Measurements from ENCODE around the gene DCHS2.

DCHS2 gene

DNA sequence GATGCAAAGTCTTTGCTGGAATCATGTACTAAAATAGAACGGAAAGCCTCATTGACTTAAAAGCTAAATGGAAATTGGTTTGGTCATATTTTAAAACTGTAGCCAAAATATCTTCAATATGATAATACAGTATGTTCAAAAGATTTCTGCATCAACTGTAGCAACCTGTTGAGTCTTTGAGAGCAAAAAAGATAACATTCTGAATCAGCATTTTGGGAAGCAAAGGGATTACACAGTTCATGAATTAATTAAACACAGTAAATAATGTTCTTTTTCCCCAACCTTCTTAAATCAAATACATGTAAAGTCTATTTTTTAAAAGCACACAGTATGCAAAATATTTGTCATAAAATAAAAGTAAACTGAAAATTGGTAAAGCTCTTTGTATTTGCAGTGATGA, 50.5 kb downstream of the DCHS2 start:
- no peak for DNase-seq

DNA sequence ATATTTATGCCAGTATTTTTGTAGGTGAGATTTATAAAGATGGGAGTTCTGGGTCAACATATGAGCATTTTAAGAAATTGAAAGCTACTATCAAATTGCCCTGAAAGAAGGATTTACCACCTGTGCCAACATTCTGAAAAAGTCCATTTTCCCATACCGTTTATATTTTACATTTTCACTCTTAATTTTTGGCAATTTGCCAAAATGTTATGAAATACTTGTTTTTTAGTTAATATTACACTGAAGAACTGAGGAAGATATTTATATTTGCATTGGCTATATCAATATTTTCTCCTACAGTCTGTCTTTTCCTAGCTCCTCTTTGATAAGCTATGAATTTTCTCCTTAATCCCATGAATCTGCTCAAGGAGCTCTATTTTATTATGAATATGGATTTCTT, 52.4 kb downstream of the DCHS2 start:
- no peak for DNase-seq

DNA sequence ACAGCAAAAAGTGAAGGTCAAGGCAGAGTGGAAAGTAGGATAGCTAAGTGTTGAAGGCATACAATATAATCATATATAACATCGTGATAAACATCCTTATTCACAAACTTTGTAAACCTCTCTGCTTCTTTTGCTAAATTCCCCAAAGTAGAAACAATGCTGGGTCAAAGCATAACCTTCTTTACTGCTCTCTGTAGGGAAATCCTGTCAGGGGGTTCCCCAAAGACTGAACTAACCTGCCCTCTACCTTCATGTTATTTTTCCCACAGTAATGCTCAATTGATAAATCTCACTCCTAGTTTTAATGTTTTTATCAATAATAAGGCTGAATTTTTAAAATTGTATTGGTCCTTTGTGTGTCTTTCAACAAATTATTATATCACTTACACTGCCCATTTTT, 55.7 kb downstream of the DCHS2 start:
- no peak for DNase-seq

DNA sequence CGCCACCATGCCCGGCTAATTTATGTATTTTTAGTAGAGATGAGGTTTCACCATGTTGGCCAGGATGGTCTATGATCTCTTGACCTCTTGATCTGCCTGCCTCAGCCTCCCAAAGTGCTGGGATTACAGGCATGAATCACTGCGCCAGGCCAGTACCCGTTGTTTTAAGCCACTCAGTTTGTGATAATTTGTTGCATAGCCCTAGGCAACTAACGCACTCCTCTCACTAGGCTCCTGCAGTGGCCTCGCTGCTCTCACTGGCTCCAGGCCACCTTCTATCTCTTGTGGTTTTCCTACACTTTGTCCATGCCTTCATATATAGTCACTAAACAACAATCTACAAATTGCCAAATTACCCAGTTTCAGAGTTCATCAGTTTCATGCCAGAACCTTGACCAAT, 58.1 kb downstream of the DCHS2 start:
- no peak for DNase-seq

DNA sequence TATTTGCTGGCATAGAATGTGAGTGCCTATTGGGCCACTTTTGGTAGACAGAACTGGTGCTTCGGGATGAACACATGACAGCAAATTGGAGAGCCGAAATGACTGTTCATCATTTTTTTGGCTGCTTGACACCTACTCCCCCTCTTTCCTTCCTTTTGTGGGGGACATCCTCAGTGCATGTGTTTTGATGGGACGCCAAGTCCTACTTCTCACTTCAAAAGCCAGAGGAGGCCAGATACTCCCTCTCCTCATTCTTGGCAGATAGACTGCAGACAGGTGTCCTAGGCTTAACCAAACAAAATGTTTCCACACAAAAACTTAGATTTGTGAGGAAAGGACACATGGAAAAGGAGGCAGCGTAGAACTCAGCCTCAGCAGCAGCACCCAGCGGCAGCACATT, 62.4 kb downstream of the DCHS2 start:
- DNase-seq: no peak

DNA sequence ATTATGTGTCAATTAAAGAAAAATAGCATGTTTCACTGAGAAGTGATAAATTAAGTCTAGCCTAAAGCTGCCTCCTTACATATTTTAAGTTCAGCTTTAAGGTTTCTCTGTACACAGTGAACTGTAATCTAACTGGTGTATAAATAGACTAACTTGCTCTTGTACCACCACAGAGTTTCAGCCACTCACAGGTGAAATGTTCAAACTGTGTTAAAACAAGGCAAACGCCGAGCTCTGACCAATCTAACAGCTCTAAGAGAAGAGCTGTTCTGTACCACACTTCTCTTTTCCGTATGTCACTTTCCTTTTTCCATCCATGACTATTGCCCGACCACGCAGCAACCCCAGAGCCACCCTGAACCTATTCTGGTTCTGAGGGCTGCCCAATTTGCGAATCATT, 64.5 kb downstream of the DCHS2 start:
- no peak for DNase-seq

DNA sequence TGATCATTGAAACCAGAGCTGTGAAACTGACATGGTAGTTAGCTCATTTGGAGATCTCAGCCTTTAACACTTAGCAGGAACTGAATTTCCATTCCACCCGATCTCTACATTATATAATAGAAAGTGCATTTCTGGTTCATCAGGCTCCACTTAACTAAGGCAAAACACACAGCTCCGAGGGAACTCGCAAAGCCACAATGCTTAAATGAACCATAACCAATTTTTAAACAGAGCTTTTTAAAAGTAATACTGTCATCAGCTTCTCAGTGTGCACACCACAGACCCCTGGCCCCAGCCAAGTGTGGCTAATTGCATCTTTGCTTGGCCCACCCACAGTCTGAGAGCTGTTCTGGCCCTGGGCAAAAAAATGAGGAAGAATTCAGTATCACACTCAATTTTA, 66.1 kb downstream of the DCHS2 start:
- DNase-seq: no peak

DNA sequence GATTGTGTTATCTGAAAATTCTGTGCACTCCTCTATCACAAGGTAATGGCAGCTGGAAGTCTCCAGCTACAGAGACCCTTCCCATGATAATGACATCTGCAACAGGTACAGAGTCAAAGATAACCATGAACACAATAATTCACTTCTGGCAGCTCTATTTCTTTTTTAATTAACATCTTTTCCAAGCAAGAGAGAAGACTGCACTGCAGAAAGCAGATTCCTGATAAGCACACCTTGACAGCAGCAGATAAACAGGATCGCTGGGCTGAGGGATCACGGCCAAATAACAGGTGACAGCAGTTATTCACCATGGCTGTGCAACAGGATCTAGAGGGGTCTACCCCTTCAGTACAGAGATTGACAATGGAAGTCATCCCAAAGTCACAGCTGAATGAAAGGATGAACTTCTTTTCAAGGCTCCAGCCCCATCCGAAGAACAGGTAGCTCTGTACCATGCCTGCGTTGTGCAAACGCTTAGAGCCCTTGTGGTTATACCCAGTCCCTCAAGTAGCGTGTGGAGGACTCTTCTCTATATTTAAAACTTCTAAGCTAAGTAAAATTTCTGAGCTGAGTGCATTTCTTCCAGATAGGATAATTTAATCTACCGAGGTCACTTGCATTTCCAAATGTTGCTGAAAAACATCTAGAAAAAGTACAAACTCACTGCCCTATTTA, 66.7 kb downstream of the DCHS2 start:
- DNase-seq: no peak

DNA sequence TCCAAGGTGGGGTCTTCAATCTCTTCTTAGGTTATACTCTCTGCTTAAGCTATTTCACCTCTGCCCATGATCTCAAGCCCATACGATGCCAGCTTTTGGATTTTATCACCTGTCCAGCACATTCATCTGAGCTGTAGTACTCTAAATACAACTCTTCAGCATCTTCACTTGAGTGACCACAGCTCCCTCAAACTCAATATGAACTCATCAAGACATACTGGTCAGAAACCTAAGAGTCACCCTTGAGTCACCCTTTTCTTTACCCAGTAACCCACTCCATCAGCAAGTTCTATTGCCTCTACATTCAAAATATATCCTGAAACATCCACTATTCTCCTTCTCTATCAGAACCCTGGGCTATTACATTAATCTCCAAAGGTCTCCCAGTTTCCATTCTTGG, 69.4 kb downstream of the DCHS2 start:
- no peak for DNase-seq

DNA sequence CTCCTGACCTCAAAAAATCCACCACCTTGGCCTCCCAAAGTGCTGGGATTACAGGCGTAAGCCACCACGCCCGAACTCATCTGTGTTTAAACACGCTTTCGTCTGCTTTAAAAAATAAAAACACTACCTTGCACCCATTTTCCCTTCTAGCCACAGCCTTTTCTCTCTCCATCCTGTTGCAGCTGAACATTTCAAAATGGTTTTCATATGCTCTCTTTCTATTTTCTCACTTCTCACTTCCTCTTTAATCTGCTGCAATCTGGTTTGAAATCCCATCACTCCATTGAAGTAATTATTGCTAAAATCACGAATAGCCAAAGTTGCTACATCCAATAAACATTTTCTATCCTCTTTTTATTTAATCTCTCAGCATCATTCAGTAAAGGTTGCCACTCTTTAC, 70.0 kb downstream of the DCHS2 start:
- DNase-seq: no peak

DNA sequence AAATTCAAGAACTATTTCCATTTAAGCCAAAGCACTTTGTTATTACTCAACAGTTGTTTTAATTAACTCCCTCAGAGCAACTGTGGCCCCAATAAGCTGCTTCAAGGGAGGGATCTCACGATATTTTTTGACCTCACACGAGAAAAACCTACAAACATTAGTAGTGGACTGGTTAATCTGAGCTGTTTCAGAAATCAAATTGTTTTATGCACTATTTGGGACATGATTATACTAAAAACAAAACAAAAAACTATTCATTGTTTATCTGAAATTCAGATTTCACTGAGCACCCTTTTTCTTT, 74.3 kb downstream of the DCHS2 start:
- no peak for DNase-seq

DNA sequence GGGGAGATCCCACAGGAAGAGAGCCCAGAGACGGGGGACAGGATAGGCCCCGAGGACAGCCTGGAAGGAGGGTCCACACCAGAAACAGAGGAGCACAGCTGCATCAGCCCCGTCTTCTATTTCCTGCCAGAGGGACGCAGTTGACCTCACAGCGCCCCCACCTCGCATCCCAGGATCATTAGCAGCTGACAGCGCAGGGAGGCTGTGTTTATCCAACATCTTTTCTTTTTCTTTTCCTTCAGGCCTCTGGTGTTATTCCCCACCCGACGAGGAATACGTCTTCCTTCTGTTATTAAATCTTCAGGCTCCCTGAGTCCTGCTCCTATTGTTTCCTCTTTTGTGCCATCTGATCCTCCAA, 75.4 kb downstream of the DCHS2 start:
- no peak for DNase-seq

DNA sequence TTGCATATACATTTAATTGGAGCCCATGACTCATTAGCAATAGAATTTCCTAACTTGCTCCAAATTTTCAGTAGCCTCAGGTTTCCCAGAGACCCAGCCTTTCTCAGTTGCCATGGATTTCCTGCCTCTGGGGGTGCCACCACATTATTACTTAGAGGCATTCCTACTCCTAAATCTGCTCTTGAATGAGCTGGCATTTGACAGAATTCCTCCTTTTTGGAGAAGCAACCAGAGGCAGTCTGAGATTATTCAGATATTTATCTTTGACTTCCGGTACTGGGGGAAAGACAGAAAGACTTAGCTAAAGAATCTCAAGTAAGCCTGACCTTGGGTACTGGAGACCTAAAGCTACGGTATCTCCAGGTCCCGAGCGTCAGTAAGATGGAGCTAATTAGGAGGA, 76.3 kb downstream of the DCHS2 start:
- no peak for DNase-seq

DNA sequence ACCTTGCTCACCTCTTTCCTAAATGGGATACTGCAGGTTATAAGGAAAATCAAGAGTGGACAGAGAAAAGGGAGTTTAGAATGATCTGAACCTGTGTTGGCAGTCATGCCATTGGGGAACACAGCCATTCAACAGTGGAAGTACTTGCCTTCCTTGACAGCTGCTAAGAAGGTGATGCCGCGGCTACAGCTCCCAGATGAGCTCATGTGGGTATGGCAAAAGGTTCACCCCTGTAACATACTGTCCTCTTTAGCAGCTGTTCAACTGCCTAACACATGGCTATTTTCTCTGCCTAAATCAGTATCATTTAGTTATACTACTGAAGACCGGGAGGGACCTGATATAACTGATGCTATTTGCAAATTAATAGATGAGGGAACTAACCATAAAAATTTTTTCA, 76.8 kb downstream of the DCHS2 start:
- DNase-seq: no peak

DNA sequence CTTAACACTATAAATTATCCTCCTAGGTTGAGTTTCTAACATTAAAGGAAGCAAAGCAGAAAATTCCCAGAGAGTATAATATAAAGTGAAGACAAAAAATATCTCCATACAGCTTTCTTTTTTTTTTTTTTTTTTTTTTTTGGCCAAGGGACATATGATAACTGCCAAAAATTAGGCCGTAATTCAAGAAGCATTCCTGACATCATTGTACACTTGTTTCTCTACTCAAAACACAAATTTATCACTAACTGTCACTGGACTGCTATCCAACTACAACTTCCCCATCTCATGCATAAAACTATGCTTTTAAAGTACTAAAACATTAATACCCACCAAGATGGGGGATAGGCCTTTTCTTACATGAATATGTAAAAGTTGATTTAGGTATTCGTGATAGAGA, 77.2 kb downstream of the DCHS2 start:
- DNase-seq: no peak

DNA sequence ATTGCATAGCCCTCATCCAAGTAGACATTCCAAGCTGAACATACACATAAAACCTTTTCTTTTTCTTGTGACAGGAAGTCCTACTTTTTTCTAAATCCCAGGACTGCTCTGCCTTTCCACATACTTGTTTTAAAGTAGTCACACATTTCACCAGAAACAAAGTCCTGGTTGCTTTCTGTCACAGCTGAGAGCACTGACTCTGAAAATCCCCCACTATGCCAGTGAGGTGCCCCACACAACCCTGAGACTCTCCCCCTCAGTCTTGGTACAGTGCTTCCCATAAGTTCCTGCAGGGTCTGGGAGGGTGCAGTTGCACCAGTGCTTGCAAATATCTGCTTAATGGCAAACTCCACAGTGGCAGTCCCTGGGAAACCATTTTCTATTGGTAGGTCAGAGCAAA, 84.2 kb downstream of the DCHS2 start:
- DNase-seq: no peak

DNA sequence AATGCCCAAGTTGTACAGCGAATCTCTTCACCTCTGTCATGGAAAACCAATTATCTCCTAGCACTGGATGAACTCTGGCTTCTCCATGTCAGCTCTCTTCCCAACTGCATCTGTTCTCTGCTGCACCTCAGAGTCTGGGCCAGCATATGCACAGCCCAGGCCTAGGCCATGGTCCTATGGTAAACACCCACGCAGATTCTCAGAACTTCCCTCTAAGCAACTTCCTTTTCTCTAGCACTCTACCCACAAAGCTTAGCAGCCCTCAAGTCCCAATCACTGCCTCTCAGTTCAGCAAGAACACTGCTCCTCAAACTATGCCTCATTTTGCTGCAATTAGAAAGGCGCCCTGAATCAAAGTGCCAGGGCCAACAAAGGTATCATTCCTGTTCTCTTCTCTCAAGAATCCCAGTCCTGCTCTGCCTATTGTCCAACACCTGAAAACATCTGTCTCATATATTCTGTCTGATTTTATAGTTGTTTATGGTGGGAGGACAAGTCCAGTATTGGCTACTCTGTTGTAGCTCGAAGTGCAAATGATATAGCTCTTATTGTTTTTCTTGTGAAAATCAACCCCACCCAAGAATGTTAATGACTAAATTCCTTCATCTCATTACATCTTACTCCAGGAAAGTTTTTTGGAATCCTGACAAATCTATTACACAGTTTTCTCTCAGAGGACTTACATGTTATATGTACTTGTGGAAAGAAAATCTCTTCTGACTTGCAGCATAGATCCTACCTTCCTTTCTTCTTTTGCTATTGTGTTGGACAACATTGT, 85.4 kb downstream of the DCHS2 start:
- peak; percentile 14 for DNase-seq

DNA sequence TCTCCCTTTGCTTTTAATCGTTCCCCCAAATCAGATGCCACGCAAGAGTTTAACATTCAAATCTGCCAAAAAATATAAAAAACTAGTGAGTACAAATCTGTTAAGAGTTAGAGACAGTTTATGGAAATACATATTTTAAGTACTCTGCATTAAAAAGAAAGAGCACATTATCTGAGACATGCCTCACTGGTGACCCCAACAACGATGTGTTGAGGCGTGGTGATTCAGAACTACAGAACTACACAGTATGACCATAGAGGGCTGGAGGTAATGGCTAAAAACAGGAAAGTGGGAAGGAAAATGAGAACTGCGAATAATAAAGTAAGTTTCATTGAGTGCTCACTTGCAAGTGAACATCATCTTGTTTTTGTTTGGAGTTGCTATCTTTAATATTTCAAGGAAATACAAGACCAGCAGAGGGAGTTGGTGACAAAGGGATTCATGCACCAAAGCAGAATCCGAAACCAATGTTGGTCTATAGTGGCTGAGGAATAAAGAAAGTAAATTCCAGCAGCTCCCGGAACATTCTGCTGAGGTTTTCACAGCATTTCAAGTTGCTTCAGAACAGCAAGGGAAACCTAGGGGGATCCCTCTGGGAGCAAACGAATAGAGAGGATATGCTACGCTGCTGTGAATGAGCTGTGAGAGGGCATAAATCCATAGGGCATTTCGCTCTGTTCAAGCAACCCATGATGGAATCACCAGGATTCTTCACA, 92.2 kb downstream of the DCHS2 start:
- DNase-seq: peak; percentile 12

DNA sequence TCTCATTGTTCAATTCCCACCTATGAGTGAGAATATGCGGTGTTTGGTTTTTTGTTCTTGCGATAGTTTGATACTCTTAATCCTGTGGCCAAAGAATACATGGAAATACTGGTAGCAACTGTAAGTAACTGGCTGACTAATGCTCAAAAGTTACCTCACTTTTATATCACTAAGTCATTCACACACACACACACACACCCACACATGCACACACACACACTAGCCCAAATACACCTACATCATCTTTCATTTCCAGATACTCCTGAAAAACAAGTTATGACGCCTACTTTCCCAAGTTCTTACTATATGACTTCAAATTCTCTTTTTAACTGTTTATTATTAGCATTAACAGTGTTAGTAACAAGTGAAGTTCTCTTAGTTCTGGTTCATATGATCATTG, 101.3 kb downstream of the DCHS2 start:
- no peak for DNase-seq

DNA sequence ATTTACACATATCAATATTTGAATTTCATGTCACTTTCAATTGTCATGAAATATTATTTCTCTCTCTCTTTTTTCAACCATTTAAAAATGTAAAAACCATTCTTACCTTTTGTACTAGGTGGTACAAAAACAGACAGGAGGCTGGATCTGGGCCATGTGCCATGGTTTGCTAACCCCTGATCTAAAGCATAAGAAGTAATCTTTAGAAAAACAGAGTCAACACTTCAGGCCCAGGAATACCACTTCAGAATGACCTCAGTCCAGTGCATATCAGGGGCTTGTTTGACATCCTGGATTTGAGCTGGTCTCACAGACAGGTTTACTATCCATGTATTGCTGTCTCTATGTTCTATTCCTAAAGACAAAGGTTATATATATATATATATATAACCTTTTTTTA, 102.5 kb downstream of the DCHS2 start:
- no peak for DNase-seq

DNA sequence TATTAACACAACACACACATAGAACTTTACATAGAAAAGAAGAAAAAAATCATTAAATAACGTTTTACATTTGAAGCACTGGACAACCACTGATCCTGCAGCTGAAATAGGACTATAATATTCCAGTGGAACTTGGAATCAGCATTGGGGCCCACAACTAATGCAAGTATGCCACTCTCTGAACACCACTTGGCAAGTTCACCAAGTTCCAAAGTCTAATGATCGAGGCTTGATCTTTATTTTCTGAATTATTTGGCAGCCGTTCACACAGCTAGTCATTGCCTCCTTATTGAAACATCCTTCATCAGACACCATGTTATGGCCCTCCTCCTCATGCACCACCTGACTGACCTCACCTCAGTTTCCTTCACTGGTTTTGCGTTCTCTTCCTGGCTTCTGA, 107.6 kb downstream of the DCHS2 start:
- DNase-seq: no peak

DNA sequence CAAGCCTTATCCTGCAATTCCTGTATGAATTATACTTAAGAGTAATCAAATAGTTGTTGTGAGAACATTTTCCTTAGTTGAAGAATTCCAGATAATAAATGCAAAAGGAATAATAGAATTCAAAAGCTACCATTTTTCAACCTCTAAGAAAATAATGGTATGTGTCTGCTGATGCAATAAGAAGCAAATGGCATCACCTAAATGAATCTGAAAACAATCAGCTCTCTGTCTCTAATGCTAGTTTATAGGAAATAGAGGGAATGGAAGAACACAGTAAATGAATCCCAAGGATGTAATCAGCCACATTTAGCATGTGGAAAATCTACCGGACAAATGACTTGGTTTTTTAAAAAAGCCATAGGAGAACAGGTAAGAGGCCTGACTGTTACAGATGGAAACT, 115.1 kb downstream of the DCHS2 start:
- no peak for DNase-seq

DNA sequence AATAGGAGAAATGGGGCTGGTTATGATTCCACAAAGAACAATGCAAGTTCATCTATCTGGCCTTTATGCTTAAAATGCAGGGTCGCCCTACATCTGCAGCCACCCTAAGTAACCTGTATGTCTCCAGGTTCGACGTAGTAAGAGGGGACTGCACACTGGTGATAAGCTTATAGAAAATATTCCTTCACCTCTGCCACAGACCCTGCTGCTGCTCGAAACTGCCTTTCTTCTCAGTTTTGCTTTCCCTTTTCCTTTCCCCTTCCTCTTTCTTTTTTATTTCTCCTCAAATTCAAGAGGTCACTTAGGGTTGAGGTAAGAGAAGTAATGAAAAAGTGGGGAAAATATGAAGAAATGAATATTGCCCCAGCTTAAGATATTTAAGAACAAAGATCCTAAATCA, 123.5 kb downstream of the DCHS2 start:
- no peak for DNase-seq

DNA sequence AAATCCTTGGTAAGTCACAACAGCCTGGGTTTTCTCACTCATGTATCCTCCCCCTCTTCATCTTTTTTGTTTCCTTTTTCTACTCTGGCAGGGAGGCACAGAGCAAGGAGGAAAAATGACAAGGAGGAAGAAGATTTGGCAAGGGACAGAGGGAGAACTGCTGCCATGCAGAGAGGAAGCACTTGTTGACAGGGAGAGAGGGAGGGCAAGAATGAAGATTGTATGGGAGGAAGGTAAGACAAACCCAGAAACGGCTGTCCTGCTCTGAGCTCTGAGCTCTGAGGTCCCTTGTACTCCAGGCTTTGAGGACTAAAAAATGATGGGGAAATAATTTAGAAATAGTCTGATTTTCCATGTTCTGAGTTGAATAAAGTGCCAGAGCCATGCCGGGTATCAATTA, 123.9 kb downstream of the DCHS2 start:
- no peak for DNase-seq

DNA sequence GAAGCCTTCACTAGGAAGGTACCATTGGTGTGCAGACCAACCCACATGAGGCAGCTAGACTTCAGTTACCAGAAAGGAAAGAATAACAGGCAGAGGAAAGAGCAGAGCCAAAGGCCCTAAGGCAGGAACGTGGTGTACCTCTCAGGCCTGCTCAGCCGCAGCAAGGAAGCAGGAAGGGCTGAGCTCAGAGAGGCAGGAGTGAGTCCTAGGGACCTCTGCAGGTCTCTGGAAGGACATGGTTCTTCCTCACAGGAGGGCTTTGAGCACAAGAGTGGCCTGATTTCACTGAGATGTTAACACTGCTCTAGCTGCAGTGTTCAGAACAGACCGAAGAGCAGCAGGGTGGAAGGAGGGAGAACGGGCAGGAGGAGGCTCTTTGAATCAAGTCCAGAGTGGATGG, 124.6 kb downstream of the DCHS2 start:
- no peak for DNase-seq
